ENCODE measurements around the gene FAM131A.

Gene FAM131A

DNA sequence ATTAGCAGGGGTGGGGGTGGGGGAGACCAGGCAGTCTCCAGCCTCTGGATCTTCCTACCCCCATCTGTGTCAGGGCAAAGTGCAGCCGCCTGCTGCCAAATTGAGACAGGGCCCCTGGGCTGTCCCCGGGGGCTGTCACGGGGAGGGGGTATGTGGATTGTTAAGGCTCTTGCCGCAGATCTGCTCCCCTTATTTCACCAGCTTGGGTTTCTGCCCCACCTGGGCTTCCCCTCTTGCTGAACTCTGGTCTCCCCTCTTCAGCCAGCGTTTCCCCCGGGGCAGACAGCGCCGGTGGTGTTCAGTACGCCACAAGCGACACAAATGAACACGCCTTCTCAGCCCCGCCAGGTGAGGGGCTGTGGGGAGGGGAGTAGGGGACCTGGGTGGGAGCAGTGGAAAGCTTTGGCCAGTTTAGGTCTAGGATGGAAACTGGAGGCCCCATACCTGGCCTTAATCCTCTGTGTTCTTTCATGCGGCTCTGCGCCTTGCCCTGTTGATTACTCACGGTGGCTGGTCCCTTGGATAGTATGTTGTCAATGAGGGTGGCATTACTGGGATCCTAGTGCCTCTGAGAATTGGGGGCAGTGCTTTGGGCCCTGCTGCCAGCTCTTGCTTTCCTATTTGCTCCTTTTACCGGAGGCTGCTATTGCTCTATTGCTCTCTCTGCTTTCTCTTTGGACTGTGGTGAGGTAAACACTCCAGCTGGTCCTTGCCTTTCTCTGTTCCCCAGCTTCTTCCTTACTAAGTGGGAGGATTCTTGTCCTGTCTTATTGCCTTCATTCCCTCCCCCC lies 21.3 kb upstream of the FAM131A start:
- Histone ChIP-seq H4K20me1 (peaks cover 62% of the 10 kb centered on the region), H3K4me1 (peaks cover 46% of the 10 kb centered on the region), H3K36me3 (peaks cover 52% of the 10 kb centered on the region), H3K27ac (peak overlapping the region; percentile 98), H3K27me3 (no peaks in the 10 kb centered on the region), H3K4me2 (peak overlapping the region; percentile 95), H3K9me3 (no peaks in the 10 kb centered on the region), H3K4me3 (peak overlapping the region; percentile 86), H3K9ac (peak overlapping the region; percentile 95)
- no peak for TF ChIP-seq Cebpa-rat (IDR thresholded peaks at IDR 0.05)

DNA sequence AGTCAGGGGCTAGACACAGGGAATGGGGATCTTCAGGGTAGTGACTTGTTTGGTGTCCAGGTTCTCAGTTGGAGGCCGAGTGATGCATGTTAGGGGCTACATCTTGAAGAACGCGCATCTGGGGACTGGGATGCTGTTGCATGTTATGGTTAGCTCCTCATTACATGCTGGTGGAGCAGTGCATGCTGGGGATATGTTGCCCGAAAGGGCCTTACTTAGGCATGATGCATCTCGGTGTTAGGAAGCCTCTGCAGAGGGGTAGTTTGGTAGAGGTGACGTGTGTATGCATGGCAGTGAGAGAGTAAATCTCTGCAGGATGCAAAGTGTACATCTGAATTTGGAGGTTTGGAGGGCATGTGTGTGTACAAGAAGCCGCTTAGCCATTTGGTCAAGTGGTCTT lies 20.6 kb upstream of the FAM131A start:
- H3K4me1 ChIP-seq = peaks cover 46% of the 10 kb centered on the region
- TF ChIP-seq Cebpa-rat (IDR thresholded peaks at IDR 0.05) = no peak
- H3K4me3 ChIP-seq = 0 out of 2 replicates have a peak overlapping the region, but pooled peaks have one; percentile 86

DNA sequence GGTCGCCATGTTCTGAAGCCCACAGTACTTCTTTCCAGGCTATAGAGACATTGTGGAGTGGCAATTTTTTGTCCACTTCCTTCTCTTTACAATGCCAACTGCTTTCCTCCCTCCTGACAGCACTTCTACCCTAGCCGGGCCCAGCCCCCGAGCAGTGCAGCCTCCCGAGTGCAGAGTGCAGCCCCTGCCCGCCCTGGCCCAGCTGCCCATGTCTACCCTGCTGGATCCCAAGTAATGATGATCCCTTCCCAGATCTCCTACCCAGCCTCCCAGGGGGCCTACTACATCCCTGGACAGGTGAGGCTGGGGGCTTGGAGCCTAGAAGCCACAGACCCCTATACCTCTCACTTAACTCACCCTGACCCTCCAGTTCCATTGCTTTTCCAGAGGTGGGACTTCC lies 20.2 kb upstream of the FAM131A start:
- Histone ChIP-seq H3K4me2 (peak overlapping the region; percentile 95), H3K9ac (no peak overlapping the region; the same call in 1 of the 2 replicates), H3K27ac (no peak overlapping the region), H3K9me3 (no peaks in the 10 kb centered on the region), H4K20me1 (peaks cover 73% of the 10 kb centered on the region), H3K4me3 (no peak overlapping the region), H3K27me3 (no peaks in the 10 kb centered on the region), H3K36me3 (peaks cover 64% of the 10 kb centered on the region), H3K4me1 (peaks cover 46% of the 10 kb centered on the region)
- TF ChIP-seq Cebpa-rat (IDR thresholded peaks at IDR 0.05) = no peak

More for the DNA sequence above, 20.6 kb upstream of the FAM131A start:
- no peak overlapping the region for H3K27ac ChIP-seq
- H3K9me3 ChIP-seq = no peaks in the 10 kb centered on the region
- H4K20me1 ChIP-seq = peaks cover 69% of the 10 kb centered on the region
- H3K27me3 ChIP-seq = no peaks in the 10 kb centered on the region
- H3K4me2 ChIP-seq = peak overlapping the region; percentile 95
- peaks cover 60% of the 10 kb centered on the region for H3K36me3 ChIP-seq
- H3K9ac ChIP-seq = peak overlapping the region; percentile 95

DNA sequence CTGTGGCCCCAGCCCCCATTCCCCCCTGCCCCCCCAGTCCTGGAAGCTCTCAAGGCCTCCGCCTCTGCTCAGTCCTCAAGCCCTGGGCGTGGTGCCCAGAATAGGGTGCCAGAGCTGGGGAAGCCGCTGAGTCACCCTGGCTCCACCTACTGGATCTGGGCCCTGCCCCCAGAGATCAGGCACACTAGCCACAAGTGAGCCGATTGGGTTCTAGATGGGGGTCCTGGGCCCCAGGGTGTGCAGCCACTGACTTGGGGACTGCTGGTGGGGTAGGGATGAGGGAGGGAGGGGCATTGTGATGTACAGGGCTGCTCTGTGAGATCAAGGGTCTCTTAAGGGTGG lies 17.3 kb upstream of the FAM131A start:
- Histone ChIP-seq H4K20me1 (peaks cover 100% of the 10 kb centered on the region), H3K9ac (no peak overlapping the region), H3K9me3 (no peaks in the 10 kb centered on the region), H3K27me3 (no peaks in the 10 kb centered on the region), H3K36me3 (peaks cover 92% of the 10 kb centered on the region), H3K4me3 (no peak overlapping the region), H3K27ac (no peak overlapping the region), H3K4me1 (peaks cover 41% of the 10 kb centered on the region), H3K4me2 (no peak overlapping the region)
- TF ChIP-seq Cebpa-rat (IDR thresholded peaks at IDR 0.05) = no peak

DNA sequence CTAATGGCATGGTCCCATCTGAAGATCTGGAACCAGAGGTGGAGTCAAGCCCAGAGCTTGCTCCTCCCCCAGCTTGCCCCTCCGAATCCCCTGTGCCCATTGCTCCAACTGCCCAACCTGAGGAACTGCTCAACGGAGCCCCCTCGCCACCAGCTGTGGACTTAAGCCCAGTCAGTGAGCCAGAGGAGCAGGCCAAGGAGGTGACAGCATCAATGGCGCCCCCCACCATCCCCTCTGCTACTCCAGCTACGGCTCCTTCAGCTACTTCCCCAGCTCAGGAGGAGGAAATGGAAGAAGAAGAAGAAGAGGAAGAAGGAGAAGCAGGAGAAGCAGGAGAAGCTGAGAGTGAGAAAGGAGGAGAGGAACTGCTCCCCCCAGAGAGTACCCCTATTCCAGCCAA lies 15.7 kb upstream of the FAM131A start:
- H4K20me1 ChIP-seq = peaks cover 100% of the 10 kb centered on the region
- no peak overlapping the region for H3K4me2 ChIP-seq
- no peak overlapping the region for H3K9ac ChIP-seq
- no peak for TF ChIP-seq Cebpa-rat (IDR thresholded peaks at IDR 0.05)
- H3K27ac ChIP-seq = no peak overlapping the region
- H3K4me1 ChIP-seq = peaks cover 31% of the 10 kb centered on the region
- no peaks in the 10 kb centered on the region for H3K9me3 ChIP-seq
- no peaks in the 10 kb centered on the region for H3K27me3 ChIP-seq
- no peak overlapping the region for H3K4me3 ChIP-seq
- H3K36me3 ChIP-seq = peaks cover 99% of the 10 kb centered on the region

DNA sequence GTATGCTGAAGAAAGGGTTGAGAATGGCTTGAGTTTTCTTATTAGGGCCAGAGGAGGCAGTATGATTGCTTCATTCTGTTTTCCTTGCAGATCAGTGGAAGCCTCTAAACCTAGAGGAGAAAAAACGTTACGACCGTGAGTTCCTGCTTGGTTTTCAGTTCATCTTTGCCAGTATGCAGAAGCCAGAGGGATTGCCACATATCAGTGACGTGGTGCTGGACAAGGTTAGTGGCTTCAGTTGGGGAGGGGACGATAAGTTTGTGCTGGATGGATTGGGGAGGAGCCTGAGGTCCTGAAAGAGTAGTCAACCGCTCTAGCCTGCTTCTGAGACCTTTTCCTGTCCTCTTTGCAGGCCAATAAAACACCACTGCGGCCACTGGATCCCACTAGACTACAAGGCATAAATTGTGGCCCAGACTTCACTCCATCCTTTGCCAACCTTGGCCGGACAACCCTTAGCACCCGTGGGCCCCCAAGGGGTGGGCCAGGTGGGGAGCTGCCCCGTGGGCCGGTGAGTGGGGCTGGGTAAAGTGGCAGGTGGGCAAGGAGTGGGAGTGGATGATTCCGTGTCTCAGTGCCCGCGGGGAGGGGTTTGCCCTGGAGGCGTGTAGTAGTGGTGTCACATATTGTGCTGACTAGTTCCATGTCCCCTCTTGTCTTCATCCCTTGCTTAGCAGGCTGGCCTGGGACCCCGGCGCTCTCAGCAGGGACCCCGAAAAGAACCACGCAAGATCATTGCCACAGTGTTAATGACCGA lies 14.5 kb upstream of the FAM131A start:
- H3K9me3 ChIP-seq = no peaks in the 10 kb centered on the region
- peaks cover 100% of the 10 kb centered on the region for H4K20me1 ChIP-seq
- TF ChIP-seq Cebpa-rat (IDR thresholded peaks at IDR 0.05) = no peak
- no peak overlapping the region for H3K4me2 ChIP-seq
- H3K36me3 ChIP-seq = peaks cover 99% of the 10 kb centered on the region
- H3K27ac ChIP-seq = no peak overlapping the region
- H3K9ac ChIP-seq = no peak overlapping the region
- H3K4me3 ChIP-seq = no peak overlapping the region
- no peaks in the 10 kb centered on the region for H3K27me3 ChIP-seq
- H3K4me1 ChIP-seq = peaks cover 19% of the 10 kb centered on the region

DNA sequence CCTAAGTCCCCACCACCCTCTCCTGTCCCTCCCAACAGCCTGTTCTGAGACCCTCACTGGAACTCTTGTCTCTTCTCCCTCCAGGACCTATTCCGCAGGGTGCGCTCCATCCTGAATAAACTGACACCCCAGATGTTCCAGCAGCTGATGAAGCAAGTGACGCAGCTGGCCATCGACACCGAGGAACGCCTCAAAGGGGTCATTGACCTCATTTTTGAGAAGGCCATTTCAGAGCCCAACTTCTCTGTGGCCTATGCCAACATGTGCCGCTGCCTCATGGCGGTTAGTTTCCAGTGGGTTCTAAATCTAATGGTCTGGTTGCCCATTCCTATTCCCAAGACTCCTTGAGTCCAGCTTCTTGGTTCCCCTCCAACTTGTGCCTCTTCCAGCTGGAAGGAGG lies 13.7 kb upstream of the FAM131A start:
- H3K27ac ChIP-seq = no peak overlapping the region
- no peak overlapping the region for H3K4me3 ChIP-seq
- no peak for TF ChIP-seq Cebpa-rat (IDR thresholded peaks at IDR 0.05)
- peaks cover 99% of the 10 kb centered on the region for H3K36me3 ChIP-seq
- no peaks in the 10 kb centered on the region for H3K27me3 ChIP-seq
- no peak overlapping the region for H3K9ac ChIP-seq
- peaks cover 11% of the 10 kb centered on the region for H3K4me1 ChIP-seq
- no peaks in the 10 kb centered on the region for H3K9me3 ChIP-seq
- H3K4me2 ChIP-seq = no peak overlapping the region
- peaks cover 100% of the 10 kb centered on the region for H4K20me1 ChIP-seq

DNA sequence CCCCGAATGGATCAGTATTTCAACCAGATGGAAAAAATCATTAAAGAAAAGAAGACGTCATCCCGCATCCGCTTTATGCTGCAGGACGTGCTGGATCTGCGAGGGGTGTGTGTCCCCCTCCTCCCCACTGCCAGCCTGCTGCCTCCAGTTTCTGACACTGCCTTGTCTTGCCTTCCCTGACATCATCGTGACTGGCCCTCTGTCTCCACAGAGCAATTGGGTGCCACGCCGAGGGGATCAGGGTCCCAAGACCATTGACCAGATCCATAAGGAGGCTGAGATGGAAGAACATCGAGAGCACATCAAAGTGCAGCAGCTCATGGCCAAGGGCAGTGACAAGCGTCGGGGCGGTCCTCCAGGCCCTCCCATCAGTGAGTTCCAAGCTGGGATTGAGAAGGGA lies 12.1 kb upstream of the FAM131A start:
- Histone ChIP-seq H3K27ac (no peak overlapping the region), H3K4me2 (no peak overlapping the region), H4K20me1 (peaks cover 100% of the 10 kb centered on the region), H3K9ac (no peak overlapping the region), H3K4me3 (no peak overlapping the region), H3K4me1 (no peaks in the 10 kb centered on the region), H3K27me3 (no peaks in the 10 kb centered on the region), H3K9me3 (no peaks in the 10 kb centered on the region), H3K36me3 (peaks cover 100% of the 10 kb centered on the region)
- TF ChIP-seq Cebpa-rat (IDR thresholded peaks at IDR 0.05) = no peak

DNA sequence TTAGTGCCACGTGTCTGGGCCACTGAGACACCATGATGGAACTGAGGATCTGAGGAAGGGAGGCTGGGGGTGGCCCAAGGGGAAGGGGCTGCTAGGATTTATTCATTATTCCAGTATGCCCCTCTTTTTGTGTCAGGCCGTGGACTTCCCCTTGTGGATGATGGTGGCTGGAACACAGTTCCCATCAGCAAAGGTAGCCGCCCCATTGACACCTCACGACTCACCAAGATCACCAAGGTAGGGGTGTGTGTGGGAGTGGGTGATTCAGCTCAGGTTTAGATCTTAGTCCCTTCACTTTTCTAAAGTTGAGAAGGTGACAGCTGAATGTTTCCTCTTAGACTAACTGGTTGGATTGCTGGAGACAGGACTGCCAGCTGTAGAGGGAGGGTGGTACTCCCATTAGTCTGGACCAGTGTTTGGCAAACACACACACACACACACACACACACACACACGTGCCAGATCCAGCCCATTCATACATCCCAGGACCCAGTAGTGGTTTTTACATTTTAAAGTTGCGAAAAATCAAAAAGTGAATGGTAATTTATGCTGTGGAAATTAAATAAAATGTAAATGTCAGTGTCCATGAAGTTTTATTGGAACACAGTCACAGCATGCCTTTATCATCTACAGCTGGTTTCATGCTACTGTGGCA lies 11.6 kb upstream of the FAM131A start:
- no peak overlapping the region for H3K9ac ChIP-seq
- peaks cover 100% of the 10 kb centered on the region for H3K36me3 ChIP-seq
- H3K27ac ChIP-seq = no peak overlapping the region
- no peak overlapping the region for H3K4me2 ChIP-seq
- H3K27me3 ChIP-seq = no peaks in the 10 kb centered on the region
- H3K4me1 ChIP-seq = no peaks in the 10 kb centered on the region
- peaks cover 100% of the 10 kb centered on the region for H4K20me1 ChIP-seq
- H3K9me3 ChIP-seq = no peaks in the 10 kb centered on the region
- TF ChIP-seq Cebpa-rat (IDR thresholded peaks at IDR 0.05) = no peak
- H3K4me3 ChIP-seq = no peak overlapping the region

DNA sequence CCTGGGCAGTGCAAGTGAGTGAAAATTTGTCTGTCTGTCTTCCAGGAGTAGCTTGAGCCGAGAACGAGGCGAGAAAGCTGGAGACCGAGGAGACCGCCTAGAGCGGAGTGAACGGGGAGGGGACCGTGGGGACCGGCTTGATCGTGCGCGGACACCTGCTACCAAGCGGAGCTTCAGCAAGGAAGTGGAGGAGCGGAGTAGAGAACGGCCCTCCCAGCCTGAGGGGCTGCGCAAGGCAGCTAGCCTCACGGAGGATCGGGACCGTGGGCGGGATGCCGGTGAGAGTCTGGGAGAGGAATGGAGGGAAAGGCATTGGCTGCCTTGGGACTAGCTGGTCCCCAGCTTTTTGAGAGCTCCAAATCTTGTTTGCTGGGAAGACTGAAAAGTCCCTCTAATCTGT lies 10.2 kb upstream of the FAM131A start:
- Histone ChIP-seq H3K9ac (no peak overlapping the region), H3K27me3 (no peaks in the 10 kb centered on the region), H3K4me2 (no peak overlapping the region), H3K4me1 (no peaks in the 10 kb centered on the region), H3K36me3 (peaks cover 100% of the 10 kb centered on the region), H3K4me3 (no peak overlapping the region), H3K27ac (no peak overlapping the region), H3K9me3 (no peaks in the 10 kb centered on the region), H4K20me1 (peaks cover 100% of the 10 kb centered on the region)
- no peak for TF ChIP-seq Cebpa-rat (IDR thresholded peaks at IDR 0.05)
